BJ (cell line): ENCODE data around the gene FREY1. TPM values are rescaled to one million over a fixed set of nuclear protein-coding genes. Genes with fewer than 3 reads are reported as not detected.

Experiments used
- CTCF ChIA-PET: fragments of 350-600 bp; formaldehyde crosslinking; extraction: SDS; loops from one replicate; lab custom pipeline; 2021; ENCODE audit warnings: antibody characterized with exemption, inconsistent platforms; lab: Yijun Ruan, JAX
- POLR2A ChIA-PET: fragments of 300-600 bp; sonication (Branson Sonifier 250); formaldehyde crosslinking; extraction: SDS; loops from one replicate; lab custom pipeline; 2021; ENCODE audit warnings: antibody characterized with exemption; lab: Charles Lee
- DNase-seq: peaks from one replicate; pipeline ENCODE4 v3.0.0-alpha.2; 2011; ENCODE audit warnings: low read depth
- H3K27me3 ChIP-seq: 2 replicates; pipeline ENCODE4 v1.6.0; 2011; ENCODE audit warnings: low read length; ENCODE audit not compliant: control insufficient read depth, insufficient read depth
- H3K36me3 ChIP-seq: 2 replicates; pipeline ENCODE4 v1.5.1; 2011; ENCODE audit warnings: low read length; ENCODE audit not compliant: control insufficient read depth, insufficient read depth
- H3K4me3 ChIP-seq: 2 replicates; pipeline ENCODE4 v1.5.1; 2011; ENCODE audit warnings: low read depth, mild to moderate bottlenecking, control low read depth, low read length
- CTCF ChIP-seq: IDR thresholded peaks from 2 replicates; pipeline ENCODE4 v1.5.1; 2011; ENCODE audit warnings: low read depth, mild to moderate bottlenecking, control low read depth, inconsistent platforms, low read length, moderate library complexity; ENCODE audit not compliant: insufficient read depth
- polyA plus RNA-seq: library from polyadenylated mRNA; depleted of rRNA; stranded (reverse); fragments of >200 nt; gene quantifications from 2 replicates; pipeline ENCODE4 v1.2.3, GENCODE V29; 2011

The FREY1 gene
- polyA plus RNA-seq, 1 experiment = 0.33 TPM

GRCh38 chr11:45942381-45942780, 35.3 kb upstream of the FREY1 start:
- no peaks in the 10 kb centered on the region for H3K27me3 ChIP-seq
- DNase-seq = no peak
- ChIA-PET POLR2A (no interaction called here), CTCF (interaction anchor here (1.0 to 2.5 kb wide), 2 partner anchors 23 to 63 kb away, joined by 3 to 11 read pairs; no protein-coding TSS in a partner anchor)
- TF ChIP-seq CTCF = no peak
- no peak overlapping the region for H3K4me3 ChIP-seq
- H3K36me3 ChIP-seq = peaks cover 8% of the 10 kb centered on the region

GRCh38 chr11:45941285-45941684, 34.2 kb upstream of the FREY1 start:
- POLR2A ChIA-PET = no interaction called here
- Histone ChIP-seq H3K4me3 (no peak overlapping the region), H3K27me3 (no peaks in the 10 kb centered on the region), H3K36me3 (peaks cover 9% of the 10 kb centered on the region)
- no peak for TF ChIP-seq CTCF
- CTCF ChIA-PET = interaction anchor here (2.5 kb wide), 1 partner anchor 24 kb away, joined by 11 read pairs; no protein-coding TSS in a partner anchor
- no peak for DNase-seq

- no peak for TF ChIP-seq CTCF
- ChIA-PET CTCF (interaction anchor here (1.2 kb wide), 1 partner anchor 66 kb away, joined by 3 read pairs; no protein-coding TSS in a partner anchor), POLR2A (no interaction called here)
- Histone ChIP-seq H3K36me3 (peaks cover 14% of the 10 kb centered on the region), H3K27me3 (no peaks in the 10 kb centered on the region), H3K4me3 (no peak overlapping the region)
- DNase-seq = no peak
Measured at GRCh38 chr11:45939836-45940235, 32.8 kb upstream of the FREY1 start.

- Histone ChIP-seq H3K36me3 (peaks cover 28% of the 10 kb centered on the region), H3K4me3 (no peak overlapping the region), H3K27me3 (no peaks in the 10 kb centered on the region)
- TF ChIP-seq CTCF = no peak
- POLR2A ChIA-PET = no interaction called here
- CTCF ChIA-PET = no interaction called here
- no peak for DNase-seq
Measured at GRCh38 chr11:45937916-45938315, 30.8 kb upstream of the FREY1 start.

- CTCF ChIA-PET = no interaction called here
- Histone ChIP-seq H3K36me3 (peaks cover 36% of the 10 kb centered on the region), H3K27me3 (no peaks in the 10 kb centered on the region), H3K4me3 (no peak overlapping the region)
- POLR2A ChIA-PET = interaction anchor here (0.5 kb wide), 1 partner anchor 65 kb away, joined by 3 read pairs; no protein-coding TSS in a partner anchor
- no peak for DNase-seq
- TF ChIP-seq CTCF = no peak
Measured at GRCh38 chr11:45936511-45937054, 29.5 kb upstream of the FREY1 start.
